Adrenal gland (tissue), 12 donors: ENCODE data around the gene L3MBTL1. TPM values are rescaled to one million over a fixed set of nuclear protein-coding genes. Genes with fewer than 3 reads are reported as not detected.
"Not testable (repeated sequence)": the region's sequence is repeated elsewhere in the genome, so short reads cannot be mapped to it uniquely, and the experiment has no call there.

Source experiments
- DNase-seq, 7 donors: peaks; one replicate each; pipeline ENCODE4 v3.0.0-alpha.2; 2019 to 2020
- H3K27ac ChIP-seq, 5 donors: fragments of 200-600 bp; sonication (generic) in 4 of 5; 1 replicate in 3 of 5; 2 replicates in 2 of 5; pipeline versions ENCODE4 v1.5.1 to v1.8.0; 2016 to 2020; ENCODE audit warnings: mild to moderate bottlenecking in 1 of 5
- H3K27me3 ChIP-seq: fragments of 200-600 bp; 2 replicates; pipeline ENCODE4 v1.8.0; 2021
- H3K36me3 ChIP-seq, 2 donors: fragments of 200-600 bp; replicated peaks in 1 of 2; 1 replicate in 1 of 2; 2 replicates in 1 of 2; pipeline versions ENCODE4 v1.5.1 to v1.8.0; 2018 to 2022
- H3K4me1 ChIP-seq, 2 donors: fragments of 200-600 bp; replicated peaks in 1 of 2; 1 replicate in 1 of 2; 2 replicates in 1 of 2; pipeline versions ENCODE4 v1.5.1 to v1.8.0; 2018 to 2021
- H3K4me3 ChIP-seq, 4 donors: fragments of 200-600 bp; sonication (generic) in 3 of 4; one replicate each; pipeline ENCODE4 v1.5.1; 2016 to 2018
- H3K9me3 ChIP-seq, 3 donors: fragments of 200-600 bp; sonication (generic) in 1 of 3; replicated peaks in 1 of 3; 1 replicate in 2 of 3; 2 replicates in 1 of 3; pipeline versions ENCODE4 v1.5.1 to v1.8.0; 2016 to 2021
- CTCF ChIP-seq, 6 experiments: fragments of 450-650 bp in 4 of 6; fragments of 200-600 bp in 2 of 6; sonication (generic) in 1 of 6; IDR thresholded peaks; 1 replicate in 5 of 6; 2 replicates in 1 of 6; pipeline versions ENCODE4 v1.5.1 to v1.8.0; 2016 to 2021; ENCODE audit warnings: antibody characterized with exemption in 6 of 6, mild to moderate bottlenecking in 2 of 6, moderate library complexity in 1 of 6
- POLR2A ChIP-seq, 2 donors: fragments of 450-650 bp; IDR thresholded peaks; one replicate each; pipeline ENCODE4 v1.6.1; 2017; ENCODE audit warnings: antibody characterized with exemption in 2 of 2, mild to moderate bottlenecking in 2 of 2, moderate library complexity in 1 of 2
- WGBS, 4 donors: extraction: QIAGEN DNeasy Blood & Tissue Kit in 2 of 4; methylation state at CpG; one replicate each; pipeline versions ENCODE4 v1.1.5 to v1.1.7; 2013 to 2017; 5-methylcytosine and 5-hydroxymethylcytosine counted together
- intact Hi-C, 2 donors: fragments of 100-400 bp; cut with DNase I; formaldehyde crosslinking; loops; one replicate each; pipeline versions ENCODE4 v1.14.1 to v1.15.0; 2022 to 2023
- polyA plus RNA-seq, 3 donors: library from polyadenylated mRNA; stranded (reverse); fragments of 200-250 nt in 2 of 3; fragments of 350-450 nt in 1 of 3; fragmentation: Illumina TruSeq in 1 of 3; extraction: RNeasy Lipid Tissue Mini Kit (QIAGEN cat#74804) in 1 of 3; gene quantifications; one replicate each; pipeline ENCODE4 v1.2.3, GENCODE V29; 2013 to 2014
- total RNA-seq, 9 donors: library from RNA; depleted of rRNA in 4 of 9; stranded (reverse); fragments of >200 nt in 4 of 9; fragments of 120-200 nt in 1 of 9; fragmentation: NEBNext Ultra II Directional in 1 of 9; extraction: Animal tissue kit (Norgen Biotek cat#: 25700) in 1 of 9; gene quantifications; one replicate each; pipeline versions ENCODE4 v1.1.0 to v1.2.4, GENCODE V29; 2013 to 2023
- donor health status: healthy with polysubstance abuse.
- donor health status: Bipolar disorder and iron deficiency.
- donor health status: DM: yes; HTN: yes; CAD: no.
- donor health status: DM: no; HTN: no; CAD: no.
- donor health status: DM: no; HTN: no; CAD: no.
- donor health status: DM: yes; HTN: yes; CAD: no.

The L3MBTL1 gene
- total and polyA plus RNA-seq, 12 donors = 3.3 to 24.4 (median 14.0) TPM

- 76 to 83% (median 80%) methylated on average over 7 of the region's 7 CpGs for WGBS, 4 donors
- intact Hi-C loops = no loop called here
- peak overlapping the region in 2 of 5 donors; percentile 44 to 72 for H3K27ac ChIP-seq
These were observed 75.8 kb downstream of the L3MBTL1 start for GRCh38 chr20:43583133-43583864.

GRCh38 chr20:43583982-43584432 is 76.5 kb downstream of the L3MBTL1 start:
- WGBS, 4 donors = 24 to 33% (median 27%) methylated on average over 2 of the region's 2 CpGs
- no peaks in the 10 kb centered on the region for H3K9me3 ChIP-seq
- TF ChIP-seq POLR2A (IDR thresholded peaks at IDR 0.05) (no peak), CTCF (IDR thresholded peaks at IDR 0.05) (no peak)
- intact Hi-C loops = no loop called here
- H3K27me3 ChIP-seq = no peaks in the 10 kb centered on the region
- peak overlapping the region in 2 of 5 donors; percentile 44 to 72 for H3K27ac ChIP-seq
- peak; percentile 70 to 91 (median 89) for DNase-seq
- no peaks in the 10 kb centered on the region for H3K4me1 ChIP-seq
- no peak overlapping the region for H3K4me3 ChIP-seq
- no peaks in the 10 kb centered on the region for H3K36me3 ChIP-seq

More at GRCh38 chr20:43583133-43583864, 75.8 kb downstream of the L3MBTL1 start:
- no peak for TF ChIP-seq CTCF (IDR thresholded peaks at IDR 0.05)
- no peak for TF ChIP-seq POLR2A (IDR thresholded peaks at IDR 0.05)
- Histone ChIP-seq H3K27me3 (no peaks in the 10 kb centered on the region), H3K36me3 (no peaks in the 10 kb centered on the region), H3K9me3 (no peaks in the 10 kb centered on the region), H3K4me3 (no peak overlapping the region), H3K4me1 (no peaks in the 10 kb centered on the region)
- no peak for DNase-seq

- no peaks in the 10 kb centered on the region for H3K4me1 ChIP-seq
- TF ChIP-seq POLR2A (IDR thresholded peaks at IDR 0.05) (no peak), CTCF (IDR thresholded peaks at IDR 0.05) (no peak)
- H3K36me3 ChIP-seq = no peaks in the 10 kb centered on the region
- H3K9me3 ChIP-seq = no peaks in the 10 kb centered on the region
- H3K4me3 ChIP-seq = no peak overlapping the region
- H3K27me3 ChIP-seq = no peaks in the 10 kb centered on the region
- intact Hi-C loops = no loop called here
- H3K27ac ChIP-seq = peak overlapping the region in 1 of 5 donors; percentile 72
- DNase-seq = no peak
- WGBS, 4 donors = 67 to 78% (median 77%) methylated on average over 6 to 7 of the region's 7 CpGs
These were observed 77.1 kb downstream of the L3MBTL1 start for GRCh38 chr20:43584448-43585136.

GRCh38 chr20:43586641-43587040 is 79.1 kb downstream of the L3MBTL1 start:
- Histone ChIP-seq H3K4me1 (peaks cover 5 to 10% of the 10 kb centered on the region in 2 donors), H3K27ac (no peak overlapping the region), H3K27me3 (no peaks in the 10 kb centered on the region), H3K4me3 (no peak overlapping the region), H3K36me3 (no peaks in the 10 kb centered on the region), H3K9me3 (no peaks in the 10 kb centered on the region)
- 74 to 90% (median 85%) methylated on average over 8 of the region's 8 CpGs for WGBS, 4 donors
- no peak for DNase-seq
- no peak for TF ChIP-seq POLR2A (IDR thresholded peaks at IDR 0.05)
- no peak for TF ChIP-seq CTCF (IDR thresholded peaks at IDR 0.05)
- intact Hi-C loops = no loop called here

GRCh38 chr20:43588526-43588925 is 81.0 kb downstream of the L3MBTL1 start:
- H3K27ac ChIP-seq, intact Hi-C loops, H3K9me3 ChIP-seq, H3K4me3 ChIP-seq, H3K36me3 ChIP-seq, DNase-seq, H3K27me3 ChIP-seq: not testable (repeated sequence)
- 89 to 94% (median 93%) methylated on average over 10 of the region's 10 CpGs for WGBS, 4 donors
- peaks cover 5 to 18% of the 10 kb centered on the region in 2 donors for H3K4me1 ChIP-seq
